H1 (cell line): ENCODE measurements around the gene TBX21. TPM values are rescaled to one million over a fixed set of nuclear protein-coding genes. Genes with fewer than 3 reads are reported as not detected.

Experiments used
- CTCF ChIA-PET: fragments of 300-600 bp; sonication (Branson Sonifier 250); formaldehyde crosslinking; loops from one replicate; lab custom pipeline; 2021; ENCODE audit not compliant: partially characterized antibody; lab: Charles Lee
- POLR2A ChIA-PET: fragments of 300-600 bp; sonication (Branson Sonifier 250); formaldehyde crosslinking; loops from one replicate; lab custom pipeline; 2021; ENCODE audit warnings: inconsistent platforms; ENCODE audit not compliant: partially characterized antibody; lab: Charles Lee
- DNase-seq, 2 experiments: peaks; one replicate each; pipeline versions ENCODE4 v3.0.0 to v3.0.0-alpha.2; 2010 to 2022; ENCODE audit warnings: low spot score in 2 of 2, low read depth in 1 of 2, mixed read lengths in 1 of 2
- FAIRE-seq: peaks from 2 replicates; lab custom pipeline; 2011; peaks lifted over from hg19 to GRCh38; lab: Jason Lieb, UNC
- H2AFZ ChIP-seq: 2 replicates; pipeline ENCODE4 v1.8.1; 2012; ENCODE audit warnings: low read length, inconsistent platforms
- H2AK5ac ChIP-seq: 2 replicates; pipeline ENCODE4 v1.6.1; 2013; ENCODE audit warnings: low read depth, low read length
- H2BK120ac ChIP-seq: replicated peaks from 2 replicates; pipeline ENCODE3; 2013; ENCODE audit warnings: low read depth, low read length, inconsistent platforms
- H2BK12ac ChIP-seq: 2 replicates; pipeline ENCODE4 v1.6.1; 2013; ENCODE audit warnings: low read depth, low read length
- H2BK15ac ChIP-seq: 2 replicates; pipeline ENCODE4 v1.6.1; 2013; ENCODE audit warnings: low read length
- H2BK20ac ChIP-seq: 2 replicates; pipeline ENCODE4 v1.6.1; 2013; ENCODE audit warnings: low read length
- H2BK5ac ChIP-seq: 2 replicates; pipeline ENCODE4 v1.6.1; 2013; ENCODE audit warnings: low read depth, low read length
- H3K14ac ChIP-seq: 2 replicates; pipeline ENCODE4 v1.6.1; 2013; ENCODE audit warnings: inconsistent platforms; ENCODE audit not compliant: insufficient read length
- H3K18ac ChIP-seq: 2 replicates; pipeline ENCODE4 v1.6.1; 2013; ENCODE audit warnings: low read length; ENCODE audit errors: extremely low read depth
- H3K23ac ChIP-seq: 2 replicates; pipeline ENCODE4 v1.6.1; 2013; ENCODE audit warnings: inconsistent platforms; ENCODE audit not compliant: insufficient read length
- H3K23me2 ChIP-seq: 2 replicates; pipeline ENCODE4 v1.6.1; 2013; ENCODE audit warnings: low read depth, low read length
- H3K27ac ChIP-seq: 2 replicates; pipeline ENCODE4 v1.6.1; 2011; ENCODE audit warnings: low read depth, low read length, inconsistent platforms
- H3K27me3 ChIP-seq, 4 experiments: replicated peaks in 1 of 4; 1 replicate in 1 of 4; 2 replicates in 3 of 4; pipeline versions ENCODE4 v1.6.1 to v1.8.1; 2011 to 2013; ENCODE audit warnings: low read length in 3 of 4, mild to moderate bottlenecking in 3 of 4, inconsistent platforms in 2 of 4, mixed read lengths in 2 of 4, moderate library complexity in 1 of 4; ENCODE audit not compliant: control insufficient read depth in 3 of 4, insufficient read depth in 3 of 4; ENCODE audit errors: extremely low read depth in 1 of 4
- H3K36me3 ChIP-seq, 4 experiments: 2 replicates each; pipeline versions ENCODE4 v1.6.1 to v1.8.1; 2011 to 2013; ENCODE audit warnings: mild to moderate bottlenecking in 4 of 4, low read length in 3 of 4, moderate library complexity in 2 of 4, control low read depth in 1 of 4, inconsistent platforms in 1 of 4; ENCODE audit not compliant: insufficient read depth in 4 of 4, control insufficient read depth in 2 of 4
- H3K4ac ChIP-seq: replicated peaks from 2 replicates; pipeline ENCODE3; 2013; ENCODE audit warnings: low read length, low read depth, mixed read lengths, inconsistent platforms; ENCODE audit not compliant: insufficient read length
- H3K4me1 ChIP-seq, 4 experiments: replicated peaks in 1 of 4; 1 replicate in 1 of 4; 2 replicates in 3 of 4; pipeline versions ENCODE4 v1.6.1 to v1.8.1; 2011 to 2013; ENCODE audit warnings: low read length in 3 of 4, inconsistent platforms in 2 of 4, mixed read lengths in 1 of 4; ENCODE audit not compliant: insufficient read depth in 4 of 4, control insufficient read depth in 3 of 4
- H3K4me2 ChIP-seq, 2 experiments: 2 replicates each; pipeline versions ENCODE4 v1.6.1 to v1.8.1; 2011 to 2013; ENCODE audit warnings: low read depth in 2 of 2, low read length in 2 of 2, control low read depth in 1 of 2, inconsistent platforms in 1 of 2, mild to moderate bottlenecking in 1 of 2; ENCODE audit not compliant: insufficient read depth in 1 of 2
- H3K4me3 ChIP-seq, 4 experiments: fragments of 200-600, 300-600 bp in 1 of 4; sonication (generic), shearing (Covaris generic), sonication (Bioruptor Twin) in 1 of 4; 2 replicates each; pipeline versions ENCODE4 v1.5.1 to v1.8.1; 2011 to 2016; ENCODE audit warnings: low read length in 4 of 4, low read depth in 3 of 4, control low read depth in 2 of 4, inconsistent platforms in 2 of 4, mild to moderate bottlenecking in 2 of 4, mixed read lengths in 1 of 4, moderate library complexity in 1 of 4; ENCODE audit not compliant: insufficient read depth in 2 of 4; ENCODE audit errors: extremely low read depth in 1 of 4
- H3K56ac ChIP-seq: replicated peaks from 2 replicates; pipeline ENCODE3; 2013; ENCODE audit warnings: low read depth, mild to moderate bottlenecking, mixed read lengths, low read length, inconsistent platforms; ENCODE audit not compliant: insufficient read length
- H3K79me1 ChIP-seq: 2 replicates; pipeline ENCODE4 v1.6.1; 2013; ENCODE audit warnings: low read depth, low read length, control low read depth
- H3K79me2 ChIP-seq, 2 experiments: 2 replicates each; pipeline versions ENCODE4 v1.6.1 to v1.8.1; 2012 to 2013; ENCODE audit warnings: low read length in 2 of 2, mild to moderate bottlenecking in 2 of 2, inconsistent platforms in 1 of 2; ENCODE audit not compliant: insufficient read depth in 2 of 2, control insufficient read depth in 1 of 2
- H3K9ac ChIP-seq, 4 experiments: replicated peaks in 1 of 4; 1 replicate in 1 of 4; 2 replicates in 3 of 4; pipeline versions ENCODE4 v1.6.1 to v1.8.1; 2011 to 2013; ENCODE audit warnings: low read depth in 3 of 4, low read length in 3 of 4, control low read depth in 2 of 4, mild to moderate bottlenecking in 2 of 4, moderate library complexity in 2 of 4, inconsistent platforms in 1 of 4; ENCODE audit errors: extremely low read depth in 1 of 4
- H3K9me3 ChIP-seq, 2 experiments: 2 replicates each; pipeline versions ENCODE4 v1.6.1 to v1.8.1; 2012 to 2013; ENCODE audit warnings: mild to moderate bottlenecking in 2 of 2, moderate library complexity in 2 of 2, control low read depth in 1 of 2, inconsistent platforms in 1 of 2, low read depth in 1 of 2, low read length in 1 of 2, mixed read lengths in 1 of 2; ENCODE audit not compliant: insufficient read depth in 2 of 2
- H4K20me1 ChIP-seq, 2 experiments: replicated peaks in 1 of 2; 2 replicates each; pipeline versions ENCODE3 to v1.8.1; 2011 to 2013; ENCODE audit warnings: inconsistent platforms in 2 of 2, low read length in 2 of 2, mild to moderate bottlenecking in 1 of 2; ENCODE audit not compliant: insufficient read depth in 2 of 2, control insufficient read depth in 1 of 2
- H4K5ac ChIP-seq: 2 replicates; pipeline ENCODE4 v1.6.1; 2013; ENCODE audit warnings: low read length, low read depth, mixed read lengths, inconsistent platforms; ENCODE audit not compliant: insufficient read length
- H4K8ac ChIP-seq: 2 replicates; pipeline ENCODE4 v1.8.0; 2013; ENCODE audit warnings: mild to moderate bottlenecking, moderate library complexity, low read length, inconsistent platforms; ENCODE audit not compliant: insufficient read depth; ENCODE audit errors: extremely low read depth
- H4K91ac ChIP-seq: replicated peaks from 2 replicates; pipeline ENCODE3; 2013; ENCODE audit warnings: low read length, mixed read lengths, inconsistent platforms; ENCODE audit not compliant: insufficient read length
- ASH2L ChIP-seq: fragments of 200-600, 300-600 bp; sonication (generic); IDR thresholded peaks from one replicate; pipeline ENCODE4 v1.7.1; 2017; ENCODE audit warnings: low read length
- SP4 ChIP-seq: IDR thresholded peaks from 2 replicates; pipeline ENCODE4 v1.6.1; 2012; ENCODE audit warnings: low read length, inconsistent platforms
- WGBS, 2 experiments: shearing (Covaris generic) in 1 of 2; methylation state at CpG; one replicate each; pipeline versions ENCODE4 v1.1.6 to v1.1.7; 2013 to 2015; ENCODE audit warnings: low lambda C conversion rate in 2 of 2, mixed read lengths in 2 of 2, inconsistent platforms in 1 of 2, low coverage in 1 of 2, missing lambda C conversion rate in 1 of 2; ENCODE audit not compliant: insufficient replicate concordance in 2 of 2, insufficient coverage in 1 of 2, insufficient read length in 1 of 2; ENCODE audit errors: extremely low coverage in 1 of 2, missing lambda C conversion rate in 1 of 2; 5-methylcytosine and 5-hydroxymethylcytosine counted together
- polyA plus RNA-seq, 7 experiments: library from polyadenylated mRNA; depleted of rRNA in 3 of 7; stranded (reverse) in 5 of 7; unstranded in 2 of 7; fragments of >200 nt in 5 of 7; fragments of 200-250 nt in 2 of 7; gene quantifications; 1 replicate in 5 of 7; 2 replicates in 1 of 7; 4 replicates in 1 of 7; pipeline versions ENCODE4 v1.2.1 to v1.2.3, GENCODE V29; 2011 to 2013; ENCODE audit warnings: missing spikeins in 2 of 7, mixed read lengths in 2 of 7
- total RNA-seq: library from RNA; stranded (reverse); fragmentation: NEBNext Ultra II Directional; extraction: Animal tissue kit (Norgen Biotek cat#: 25700); gene quantifications from 2 replicates; pipeline ENCODE4 v1.2.1, GENCODE V29; 2021

TBX21 gene
- total and polyA plus RNA-seq, 2 of the 8 experiments (the other 6 are each of a cell fraction or from before 2014, with no cell fraction given), result not detected

DNA sequence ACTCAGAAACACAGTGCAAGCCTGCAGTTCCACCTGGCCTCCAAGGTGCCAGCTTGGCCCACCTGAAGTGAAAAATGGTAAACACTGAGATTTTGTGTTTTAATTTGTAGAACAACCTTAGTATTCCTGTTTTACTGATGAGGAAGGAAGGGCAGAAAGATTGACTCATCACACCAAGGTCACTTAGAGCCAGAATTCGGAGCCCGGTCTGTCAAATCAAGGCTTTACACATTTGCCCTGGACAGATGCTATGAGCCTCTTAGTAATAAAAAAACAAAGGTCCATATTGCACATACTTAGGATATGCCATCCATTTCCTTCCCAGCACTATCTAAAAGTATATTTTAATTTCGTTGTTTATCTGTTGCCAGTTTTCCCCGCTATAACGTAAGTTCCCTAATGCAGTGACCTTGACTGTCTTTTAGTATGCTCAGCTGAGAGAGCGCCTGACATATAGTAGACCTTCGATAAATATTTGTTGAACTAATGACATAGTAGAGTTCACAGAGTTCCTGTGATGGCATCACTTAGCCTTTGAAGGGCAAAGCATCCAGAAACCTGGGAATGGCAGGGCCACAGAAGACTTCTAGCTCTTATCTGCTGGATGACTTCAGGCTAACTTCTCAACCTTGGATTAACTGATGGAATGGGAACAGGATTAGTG is 46.2 kb upstream of the TBX21 start:
- TF ChIP-seq ASH2L (no peak), SP4 (no peak)
- TF ChIP-seq, all 59 proteins: peak for 0
- Histone ChIP-seq H3K4ac (no peak overlapping the region), H3K79me1 (no peaks in the 10 kb centered on the region), H2BK12ac (no peak overlapping the region), H2BK120ac (no peak overlapping the region), H3K23ac (no peak overlapping the region), H3K4me1 (peaks cover 3 to 11% (median 6%) of the 10 kb centered on the region in 4 experiments; a peak in 5 of 7 replicates), H3K27me3 (no peaks in the 10 kb centered on the region), H4K5ac (no peak overlapping the region), H3K27ac (no peak overlapping the region), H2BK15ac (no peak overlapping the region), H4K91ac (no peak overlapping the region), H4K20me1 (peaks cover 0 to 1% of the 10 kb centered on the region in 2 experiments), H3K36me3 (peaks cover 13 to 38% (median 20%) of the 10 kb centered on the region in 4 experiments), H3K79me2 (no peaks in the 10 kb centered on the region), H3K23me2 (no peaks in the 10 kb centered on the region), H2BK5ac (no peak overlapping the region), H3K9ac (no peak overlapping the region), H3K18ac (no peak overlapping the region), H3K14ac (no peak overlapping the region), H4K8ac (no peak overlapping the region), H3K4me3 (no peak overlapping the region), H2AK5ac (no peak overlapping the region), H3K9me3 (no peaks in the 10 kb centered on the region), H2AFZ (no peak overlapping the region), H3K56ac (no peak overlapping the region), H3K4me2 (no peak overlapping the region), H2BK20ac (no peak overlapping the region)
- ChIA-PET POLR2A (interaction anchor here (1.3 to 46.3 kb wide), 7 partner anchors 5 to 174 kb away, joined by 3 to 1575 read pairs (median 6); partner anchors contain the start of genes KPNB1 and TBKBP1), CTCF (interaction anchor here (1.0 to 4.5 kb wide), 6 partner anchors 9 to 55 kb away, joined by 3 to 36 read pairs (median 6); partner anchors contain the start of gene TBX21)
- FAIRE-seq (no peak), DNase-seq (no peak)
- WGBS, 2 experiments, result 89% methylated on average over 7 of the region's 7 CpGs; no CpG with 5 or more reads in 1 of the 2 experiments
